HepG2 (cell line): ENCODE measurements around the gene MTR. TPM values are rescaled to one million over a fixed set of nuclear protein-coding genes. Genes with fewer than 3 reads are reported as not detected.

Experiments used
- ATAC-seq: fragments of 200-7000 bp; cut with Tn5 transposase; 3 replicates; pipeline ENCODE4 v1.9.1; 2020; ENCODE audit warnings: mild to moderate bottlenecking, moderate library complexity
- BruUV-seq: library from RNA; stranded (reverse); fragments of 400-500 nt; replicated peaks from 2 replicates; lab custom pipeline; 2021; lab: Mats Ljungman, UMichigan
- CTCF ChIA-PET: fragments of 300-600 bp; formaldehyde crosslinking; extraction: SDS; loops from one replicate; lab custom pipeline; 2021; ENCODE audit warnings: low total read pairs, inconsistent platforms, low intra/inter-chr PET ratio; lab: Yijun Ruan, JAX
- POLR2A ChIA-PET: fragments of 350-600 bp; sonication (Branson Sonifier 250); formaldehyde crosslinking; loops from one replicate; lab custom pipeline; 2020; ENCODE audit warnings: antibody characterized with exemption, inconsistent platforms; lab: Yijun Ruan, JAX
- DNase-seq: peaks from one replicate; pipeline ENCODE4 v3.0.0-alpha.2; 2015; ENCODE audit warnings: low spot score
- FAIRE-seq: peaks from 3 replicates; lab custom pipeline; 2011; peaks lifted over from hg19 to GRCh38; lab: Jason Lieb, UNC
- H2AFZ ChIP-seq: one replicate; pipeline ENCODE4 v1.6.1; 2011; ENCODE audit warnings: low read length, inconsistent platforms
- H3K27ac ChIP-seq: fragments of 300-600 bp; 3 replicates; pipeline ENCODE4 v1.8.0; 2011; ENCODE audit warnings: mixed run types, mild to moderate bottlenecking, mixed read lengths, low read length, inconsistent platforms; ENCODE audit not compliant: insufficient read depth; ENCODE audit errors: extremely low read length
- H3K27me3 ChIP-seq, 2 experiments: fragments of 200-600 bp in 1 of 2; 2 replicates in 1 of 2; 3 replicates in 1 of 2; pipeline versions ENCODE4 v1.6.0 to v1.8.0; 2011; ENCODE audit warnings: low read length in 2 of 2, mild to moderate bottlenecking in 2 of 2, moderate library complexity in 2 of 2, inconsistent platforms in 1 of 2; ENCODE audit not compliant: insufficient read depth in 2 of 2, control insufficient read depth in 1 of 2
- H3K36me3 ChIP-seq, 2 experiments: fragments of 200-600 bp in 1 of 2; replicated peaks in 1 of 2; 2 replicates in 1 of 2; 3 replicates in 1 of 2; pipeline versions ENCODE4 v1.5.1 to v1.8.0; 2011; ENCODE audit warnings: low read length in 2 of 2, inconsistent platforms in 1 of 2; ENCODE audit not compliant: insufficient read depth in 2 of 2, control insufficient read depth in 1 of 2
- H3K4me1 ChIP-seq: 2 replicates; pipeline ENCODE4 v1.5.1; 2012; ENCODE audit warnings: low read length, inconsistent platforms; ENCODE audit not compliant: insufficient read depth
- H3K4me2 ChIP-seq: 2 replicates; pipeline ENCODE4 v1.6.0; 2011; ENCODE audit warnings: low read depth, low read length, inconsistent platforms
- H3K4me3 ChIP-seq, 3 experiments: fragments of 200-600 bp in 1 of 3; sonication (generic), shearing (Covaris generic) in 1 of 3; replicated peaks in 1 of 3; 2 replicates each; pipeline ENCODE4 v1.5.1; 2011 to 2016; ENCODE audit warnings: low read length in 3 of 3, inconsistent platforms in 2 of 3, low read depth in 2 of 3, mild to moderate bottlenecking in 2 of 3, control low read depth in 1 of 3, mixed read lengths in 1 of 3; ENCODE audit not compliant: insufficient read depth in 1 of 3
- H3K79me2 ChIP-seq: one replicate; pipeline ENCODE4 v1.6.1; 2011; ENCODE audit warnings: low read length, inconsistent platforms; ENCODE audit not compliant: insufficient read depth
- H3K9ac ChIP-seq: 2 replicates; pipeline ENCODE4 v1.6.0; 2011; ENCODE audit warnings: mild to moderate bottlenecking, low read depth, low read length, inconsistent platforms; ENCODE audit not compliant: insufficient read depth
- H3K9me3 ChIP-seq: 2 replicates; pipeline ENCODE4 v1.5.1; 2012; ENCODE audit warnings: mild to moderate bottlenecking, low read length
- H4K20me1 ChIP-seq: 2 replicates; pipeline ENCODE4 v1.6.0; 2011; ENCODE audit warnings: inconsistent platforms, mild to moderate bottlenecking, low read length, moderate library complexity; ENCODE audit not compliant: insufficient read depth
- ARNT ChIP-seq: fragments of 450-650 bp; IDR thresholded peaks from 2 replicates; pipeline ENCODE4 v1.6.1; 2017
- ATF3 ChIP-seq: sonication (generic); formaldehyde crosslinking; IDR thresholded peaks from 2 replicates; pipeline ENCODE4 v1.4.0; 2020; ENCODE audit warnings: missing genetic modification reagents
- EP300 ChIP-seq, 3 experiments: sonication (generic) in 1 of 3; formaldehyde crosslinking in 1 of 3; IDR thresholded peaks; 2 replicates each; pipeline versions ENCODE4 v1.5.1 to v1.6.1; 2011 to 2020; ENCODE audit warnings: low read depth in 2 of 3, low read length in 2 of 3, borderline replicate concordance in 1 of 3, improper control_type of control experiment in 1 of 3, mild to moderate bottlenecking in 1 of 3, missing genetic modification reagents in 1 of 3, moderate library complexity in 1 of 3
- FOSL2 ChIP-seq: sonication (generic); formaldehyde crosslinking; IDR thresholded peaks from 2 replicates; pipeline ENCODE4 v1.4.0; 2020; ENCODE audit warnings: missing genetic modification reagents
- FUBP1 ChIP-seq: sonication (generic); formaldehyde crosslinking; IDR thresholded peaks from 2 replicates; pipeline ENCODE4 v1.5.1; 2020; ENCODE audit warnings: missing genetic modification reagents, mild to moderate bottlenecking, borderline replicate concordance
- HOMEZ ChIP-seq: IDR thresholded peaks from 2 replicates; pipeline ENCODE4 v1.6.1; 2016; ENCODE audit warnings: low read depth
- HOXA9 ChIP-seq: sonication (generic); formaldehyde crosslinking; IDR thresholded peaks from 2 replicates; pipeline ENCODE4 v1.8.1; 2022; ENCODE audit warnings: missing genetic modification reagents, mild to moderate bottlenecking, moderate library complexity, borderline replicate concordance
- MNT ChIP-seq: fragments of 450-650 bp; IDR thresholded peaks from 2 replicates; pipeline ENCODE4 v1.6.1; 2016
- NFYC ChIP-seq: IDR thresholded peaks from 2 replicates; pipeline ENCODE4 v1.6.1; 2016; ENCODE audit warnings: missing genetic modification reagents, missing compliant biosample characterization
- NR1H2 ChIP-seq: sonication (generic); formaldehyde crosslinking; IDR thresholded peaks from 2 replicates; pipeline ENCODE4 v1.8.1; 2022; ENCODE audit warnings: low read depth, missing genetic modification reagents, borderline replicate concordance
- SMC3 ChIP-seq: IDR thresholded peaks from 2 replicates; pipeline ENCODE4 v1.6.1; 2011; ENCODE audit warnings: low read length, improper control_type of control experiment
- ZFAT ChIP-seq: sonication (generic); formaldehyde crosslinking; conservative IDR thresholded peaks from 2 replicates; pipeline ENCODE4 v1.8.1; 2023; ENCODE audit warnings: missing genetic modification reagents, inconsistent platforms
- ZNF431 ChIP-seq: sonication (generic); formaldehyde crosslinking; IDR thresholded peaks from 2 replicates; pipeline ENCODE4 v1.9.0; 2022; ENCODE audit warnings: missing genetic modification reagents, low read depth, mild to moderate bottlenecking, borderline replicate concordance
- ZNF503 ChIP-seq: sonication (generic); formaldehyde crosslinking; IDR thresholded peaks from 2 replicates; pipeline ENCODE4 v1.4.0; 2020; ENCODE audit warnings: missing genetic modification reagents
- ZNF574 ChIP-seq: sonication (generic); formaldehyde crosslinking; IDR thresholded peaks from 2 replicates; pipeline ENCODE4 v1.4.0; 2020; ENCODE audit warnings: missing genetic modification reagents
- WGBS: methylation state at CpG from one replicate; pipeline ENCODE4 v1.1.6; 2017; ENCODE audit warnings: low lambda C conversion rate; 5-methylcytosine and 5-hydroxymethylcytosine counted together
- in situ Hi-C: cut with HindIII; loops from 2 replicates; pipeline ENCODE4 v1.10.0; 2017; ENCODE audit warnings: low pct_unique_long_range_greater_than_20kb; ENCODE audit not compliant: extremely low pct_ligation_motif_present
- intact Hi-C: fragments of 100-400 bp; cut with micrococcal nuclease; formaldehyde crosslinking; loops from one replicate; pipeline ENCODE4 v1.10.0; 2022; ENCODE audit not compliant: unreplicated experiment
- polyA plus RNA-seq, 8 experiments: library from polyadenylated mRNA; depleted of rRNA in 3 of 8; stranded (reverse) in 7 of 8; unstranded in 1 of 8; fragments of >200 nt; fragmentation: Illumina TruSeq in 4 of 8; extraction: Trizol in 4 of 8; gene quantifications; 2 replicates each; pipeline versions ENCODE4 v1.2.1 to v1.2.3, GENCODE V29; 2011 to 2016; ENCODE audit warnings: low read depth in 4 of 8, missing spikeins in 1 of 8, mixed read lengths in 1 of 8; ENCODE audit not compliant: insufficient read depth in 1 of 8
- total RNA-seq, 5 experiments: library from RNA; depleted of rRNA; stranded (reverse); fragments of >200 nt; fragmentation: Illumina TruSeq; extraction: Trizol; gene quantifications; 2 replicates each; pipeline ENCODE4 v1.2.3, GENCODE V29; 2016; ENCODE audit warnings: low read depth in 1 of 5

The MTR gene
- total and polyA plus RNA-seq, 2 of the 13 experiments (the other 11 are each of a cell fraction or from before 2014, with no cell fraction given), result 16.3 to 36.1 TPM

GRCh38 chr1:236830560-236830959 is 35.5 kb downstream of the MTR start:
- over 99% methylated on average over 6 of the region's 6 CpGs for WGBS
- H3K79me2 ChIP-seq, result no peaks in the 10 kb centered on the region
- DNase-seq (no peak), FAIRE-seq (no peak), ATAC-seq (no peak)
- no peak overlapping the region for H3K9ac ChIP-seq
- POLR2A ChIA-PET, result no interaction called here
- no peaks in the 10 kb centered on the region for H3K9me3 ChIP-seq
- no peak overlapping the region for H3K4me3 ChIP-seq
- in situ Hi-C loops, result no loop called here
- BruUV-seq, result no TSS peak
- H3K4me1 ChIP-seq, result peaks cover 23% of the 10 kb centered on the region
- peaks cover 24 to 79% of the 10 kb centered on the region in 2 experiments for H3K36me3 ChIP-seq
- H3K27ac ChIP-seq, result no peak overlapping the region
- no peaks in the 10 kb centered on the region for H3K27me3 ChIP-seq
- H3K4me2 ChIP-seq, result no peak overlapping the region
- no peak overlapping the region for H2AFZ ChIP-seq
- CTCF ChIA-PET, result no interaction called here
- H4K20me1 ChIP-seq, result no peaks in the 10 kb centered on the region
- intact Hi-C loops, result no loop called here
- TF ChIP-seq ATF3 (CRISPR knock-in tag) (no peak), NR1H2 (no peak), ZNF431 (CRISPR knock-in tag) (no peak), ZFAT (no peak), ZNF574 (CRISPR knock-in tag) (no peak), SMC3 (no peak), FUBP1 (CRISPR knock-in tag) (no peak), ZNF503 (CRISPR knock-in tag) (no peak), ARNT (no peak), EP300 (IDR thresholded peaks at IDR 0.05; ENCODE audit: low read depth in 2 of 2, low read length in 2 of 2) (no peak), EP300 (CRISPR knock-in tag; IDR thresholded peaks at IDR 0.05; ENCODE audit: borderline replicate concordance) (no peak), NFYC (CRISPR knock-in tag) (no peak), HOMEZ (CRISPR knock-in tag) (no peak), HOXA9 (CRISPR knock-in tag) (no peak), FOSL2 (no peak), MNT (no peak)
